Measurements from ENCODE around the gene NLRP6. TPM values are rescaled to one million over a fixed set of nuclear protein-coding genes. Genes with fewer than 3 reads are reported as not detected.

Gene NLRP6
- total and polyA plus RNA-seq, 2 of the 4 experiments (the other 2 are of a cell fraction): not detected

- ATAC-seq (ENCODE audit: low read depth) (peak; percentile 96), DNase-seq (no peak)
- Histone ChIP-seq H3K4me1 (ENCODE audit: control insufficient read depth, insufficient read depth, low read length) (peaks cover 4% of the 10 kb centered on the region; the same call in 1 of the 2 replicates), H4K20me1 (ENCODE audit: insufficient read depth, low read length) (no peaks in the 10 kb centered on the region), H3K14ac (replicated peaks; ENCODE audit: low read depth, low read length) (peak within 1 kb of the TSS; percentile 76), H3K36me3 (ENCODE audit: control insufficient read depth, insufficient read depth, low read length) (peaks cover 11% of the 10 kb centered on the region; the same call in 1 of the 2 replicates), H3K79me1 (ENCODE audit: low read depth in 1 of 2, low read length in 2 of 2) (peaks cover 0 to 7% of the 10 kb centered on the region in 2 experiments; a peak in 3 of 4 replicates), H3K9ac (ENCODE audit: low read depth, low read length) (peak within 1 kb of the TSS; percentile 54), H4K5ac (ENCODE audit: low read depth, low read length) (no peak within 1 kb of the TSS; the same call in 1 of the 2 replicates), H2BK5ac (ENCODE audit: low read depth, low read length, poor library complexity, severe bottlenecking) (no peak within 1 kb of the TSS), H3K9me3 (ENCODE audit: control insufficient read depth, insufficient read depth, low read length) (no peaks in the 10 kb centered on the region), H2BK120ac (ENCODE audit: low read depth, low read length) (no peak within 1 kb of the TSS), H3K27me3 (ENCODE audit: control insufficient read depth, insufficient read depth, low read length) (peaks cover 19% of the 10 kb centered on the region; the same call in 1 of the 2 replicates), H3K18ac (ENCODE audit: low read depth, low read length) (no peak within 1 kb of the TSS), H2BK20ac (ENCODE audit: low read depth, low read length) (no peak within 1 kb of the TSS), H4K91ac (ENCODE audit: insufficient read depth, low read depth, low read length) (no peak within 1 kb of the TSS; the same call in 1 of the 2 replicates), H2AFZ (replicated peaks; ENCODE audit: low read length, poor library complexity) (peak within 1 kb of the TSS; percentile 92), H3K4me2 (ENCODE audit: low read depth, low read length) (peak within 1 kb of the TSS; percentile 86), H3K27ac (ENCODE audit: insufficient read depth, low read length) (no peak within 1 kb of the TSS; the same call in 1 of the 2 replicates), H3K56ac (ENCODE audit: extremely low read depth, insufficient read depth, low read length) (peak within 1 kb of the TSS; percentile 3; the same call in 1 of the 2 replicates), H2BK15ac (ENCODE audit: low read depth, low read length) (no peak within 1 kb of the TSS; the same call in 2 of the 3 replicates), H4K8ac (ENCODE audit: low read depth in 2 of 2, low read length in 2 of 2) (peak within 1 kb of the TSS; percentile 64 to 86; a peak in 3 of 4 replicates), H3K23ac (ENCODE audit: low read depth, low read length) (peak within 1 kb of the TSS; percentile 94), H3K4ac (ENCODE audit: low read depth, low read length) (peak within 1 kb of the TSS; percentile 56), H3K9me1 (ENCODE audit: insufficient read depth, low read length) (no peaks in the 10 kb centered on the region), H2AK9ac (replicated peaks; ENCODE audit: low read depth, low read length, poor library complexity) (peak within 1 kb of the TSS; percentile 97), H3K4me3 (ENCODE audit: insufficient read depth, low read depth, low read length) (peak within 1 kb of the TSS; percentile 67), H2AK5ac (ENCODE audit: low read depth, low read length) (peak within 1 kb of the TSS; percentile 75)
- dilution Hi-C loops (cut with HindIII; ENCODE audit: low sequenced_read_pairs, unreplicated experiment) (no loop called here), intact Hi-C loops (cut with micrococcal nuclease) (no loop called here), in situ Hi-C loops (cut with MboI; ENCODE audit: low sequenced_read_pairs) (loop anchor here (10.0 kb wide), 1 partner anchor 64 kb away; no protein-coding TSS in a partner anchor)
- CTCF ChIA-PET: no interaction called here
- no TSS peak for BruUV-seq (replicated peaks)
- WGBS, 2 experiments (ENCODE audit: extremely low coverage in 2 of 2, insufficient read length in 1 of 2): 1% methylated on average over 18 of the region's 112 CpGs; no CpG with 5 or more reads in 1 of the 2 experiments
- TF ChIP-seq MXI1 (IDR thresholded peaks at IDR 0.05; ENCODE audit: borderline replicate concordance, low read depth, low read length) (0 out of 2 replicates have a peak, but pooled peaks have one; percentile 9), CEBPB (IDR thresholded peaks at IDR 0.05; ENCODE audit: low read depth, low read length) (no peak), MAZ (IDR thresholded peaks at IDR 0.05; ENCODE audit: borderline replicate concordance, low read depth, low read length) (peak; percentile 6; the same call in 1 of the 2 replicates), MAFK (IDR thresholded peaks at IDR 0.05; ENCODE audit: low read depth, low read length) (no peak)
- TF ChIP-seq, protein P1, sequence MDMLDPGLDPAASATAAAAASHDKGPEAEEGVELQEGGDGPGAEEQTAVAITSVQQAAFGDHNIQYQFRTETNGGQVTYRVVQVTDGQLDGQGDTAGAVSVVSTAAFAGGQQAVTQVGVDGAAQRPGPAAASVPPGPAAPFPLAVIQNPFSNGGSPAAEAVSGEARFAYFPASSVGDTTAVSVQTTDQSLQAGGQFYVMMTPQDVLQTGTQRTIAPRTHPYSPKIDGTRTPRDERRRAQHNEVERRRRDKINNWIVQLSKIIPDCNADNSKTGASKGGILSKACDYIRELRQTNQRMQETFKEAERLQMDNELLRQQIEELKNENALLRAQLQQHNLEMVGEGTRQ (IDR thresholded peaks at IDR 0.05; ENCODE audit: low read depth, low read length): no peak
- POLR2A ChIA-PET (ENCODE audit: unreplicated experiment): interaction anchor here (0.7 kb wide), 1 partner anchor 8 kb away, joined by 3 read pairs; no protein-coding TSS in a partner anchor
Observed at GRCh38 chr11:288478-289397, 10.5 kb downstream of the NLRP6 start, which contains the start of gene PGGHG. Gene PGGHG, plus strand, starts transcription at chr11:289126. Its CDS starts 691 bp downstream, at chr11:289817.
